Medulla oblongata (tissue), 1 donor: ENCODE results near the gene SCAMP5.
A peak's percentile ranks its signal among the peaks of the same experiment; 100 is the strongest.

Experiments
- DNase-seq: peaks from one replicate; pipeline ENCODE4 v3.0.0-alpha.2; 2015; ENCODE audit errors: extremely low spot score

Gene SCAMP5

DNA sequence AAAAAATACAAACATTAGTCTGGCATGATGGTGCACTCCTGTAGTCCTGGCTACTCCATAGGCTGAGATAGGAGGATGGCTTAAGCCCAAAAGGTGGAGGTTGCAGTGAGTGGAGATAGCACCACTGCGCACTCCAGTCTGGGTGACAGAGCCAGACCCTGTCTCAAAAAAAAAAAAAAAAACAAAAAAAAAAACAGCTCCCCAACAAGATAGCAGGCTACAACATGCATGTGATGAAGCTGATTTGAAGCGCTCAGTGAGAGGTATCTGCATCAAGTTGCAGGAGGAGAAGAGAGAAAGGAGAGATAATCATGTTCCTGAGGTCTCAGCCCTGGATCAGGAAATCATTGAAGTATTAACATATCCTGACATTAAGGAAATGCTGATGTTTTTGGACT, 27.4 kb downstream of the SCAMP5 start:
- no peak for DNase-seq

DNA sequence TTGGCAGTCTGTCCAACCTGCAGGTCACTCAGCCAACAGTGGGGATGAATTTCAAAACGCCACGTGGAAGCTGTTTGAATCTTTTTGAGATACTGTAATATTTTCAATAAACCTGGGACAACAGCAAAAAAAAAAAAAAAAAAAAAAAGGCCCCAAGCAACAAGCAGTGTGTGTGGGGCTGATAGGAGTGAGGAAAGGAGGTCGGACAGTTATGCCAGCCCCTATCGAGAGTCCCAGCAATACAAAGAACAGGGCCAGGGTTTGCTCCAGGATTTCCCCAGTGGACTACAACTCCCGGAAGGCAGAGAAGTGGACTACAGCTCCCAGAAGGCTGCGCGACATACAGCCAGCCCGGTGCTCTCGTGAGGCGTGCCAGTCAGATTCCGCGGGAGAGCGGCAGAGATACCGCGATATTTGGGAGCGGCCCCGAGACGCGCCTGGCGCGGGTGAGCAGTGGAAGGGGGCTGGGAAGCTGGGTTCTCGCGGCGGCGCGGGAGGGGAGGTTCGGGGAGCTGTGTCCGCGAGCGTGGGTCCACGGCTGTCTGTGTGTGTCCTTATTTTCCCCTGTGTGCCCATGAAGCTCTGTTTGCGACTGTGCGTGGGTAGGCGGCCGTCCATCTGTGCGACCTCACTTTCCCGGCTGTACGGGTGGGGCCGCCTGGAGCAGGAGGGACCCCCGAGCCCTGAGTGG, 28.0 kb downstream of the SCAMP5 start, which contains the start of gene PPCDC:
TSS of gene PPCDC (plus strand) at position 410 of the 691 bp plus-strand sequence. CDS start 4,729 bp downstream, outside the sequence.
- DNase-seq: peak; percentile 98

- peak; percentile 49 for DNase-seq
These were observed 28.7 kb downstream of the SCAMP5 start for GRCh38 chr15:75023872-75024636.

DNA sequence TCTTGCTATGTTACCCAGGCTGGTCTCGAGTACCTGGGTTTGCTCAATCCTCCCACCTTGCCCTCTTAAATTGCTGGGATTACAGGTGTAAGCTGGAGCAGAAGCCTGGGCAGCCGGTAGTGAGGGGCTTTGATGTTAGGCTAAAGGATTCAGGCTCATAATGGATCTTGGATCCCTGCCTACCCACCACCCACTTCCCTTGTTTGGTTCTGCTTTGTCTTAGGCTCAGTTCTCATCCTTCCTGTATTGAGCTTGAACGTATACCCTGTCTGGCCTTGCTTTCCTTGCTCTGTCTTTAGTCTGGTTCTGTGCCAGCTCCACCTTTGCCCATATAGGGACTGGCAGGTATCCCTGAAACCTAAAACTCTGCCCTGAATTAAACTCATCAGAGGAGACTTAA, 29.7 kb downstream of the SCAMP5 start:
- DNase-seq: peak; percentile 53

GRCh38 chr15:75025548-75026260, 30.3 kb downstream of the SCAMP5 start:
- no peak for DNase-seq

GRCh38 chr15:75027551-75027950, 32.2 kb downstream of the SCAMP5 start:
- no peak for DNase-seq

GRCh38 chr15:75028991-75029377, 33.6 kb downstream of the SCAMP5 start:
- no peak for DNase-seq

- DNase-seq: peak; percentile 96
These were observed 34.1 kb downstream of the SCAMP5 start for GRCh38 chr15:75029378-75030022.

DNA sequence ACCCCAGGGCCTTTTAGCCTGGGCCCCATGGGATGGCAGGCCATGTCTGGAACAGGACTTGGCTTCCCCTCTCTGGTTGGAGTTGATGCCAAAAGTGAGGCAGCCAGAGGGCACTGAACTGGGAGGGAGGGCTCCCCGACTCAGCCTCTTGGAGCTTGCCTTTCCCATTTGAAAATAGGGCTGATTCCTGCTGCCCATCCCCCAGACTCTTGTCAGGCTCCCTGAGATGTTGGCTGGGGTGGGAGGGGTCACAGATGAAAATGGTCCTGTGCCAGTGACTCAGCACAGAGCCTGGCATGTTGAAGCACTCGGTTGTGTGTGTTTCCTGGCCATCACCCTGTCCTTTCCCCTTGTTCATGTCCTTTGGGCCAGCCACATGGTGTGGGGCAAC, 34.7 kb downstream of the SCAMP5 start:
- no peak for DNase-seq

DNA sequence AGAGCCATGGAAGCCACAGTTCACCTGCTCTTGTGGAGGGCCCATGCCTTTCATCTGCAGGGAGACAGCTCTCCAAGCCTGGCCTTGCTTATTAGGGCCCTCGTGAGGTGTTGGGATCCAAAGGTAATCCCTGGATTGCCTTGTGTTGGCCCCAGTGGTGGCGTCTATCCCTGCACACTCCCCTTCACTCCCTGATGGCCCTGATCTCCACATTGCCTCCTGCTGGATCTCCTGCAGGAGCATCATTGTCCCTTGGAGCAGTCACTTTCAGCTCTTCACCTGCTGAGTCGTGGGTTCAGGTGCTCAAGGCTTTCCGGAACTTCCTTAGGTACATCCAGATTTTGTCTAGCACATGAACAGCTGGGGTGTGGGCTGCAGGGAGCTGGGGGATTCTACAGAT, 35.1 kb downstream of the SCAMP5 start:
- no peak for DNase-seq

- no peak for DNase-seq
These were observed 36.5 kb downstream of the SCAMP5 start for GRCh38 chr15:75031848-75032247.

DNA sequence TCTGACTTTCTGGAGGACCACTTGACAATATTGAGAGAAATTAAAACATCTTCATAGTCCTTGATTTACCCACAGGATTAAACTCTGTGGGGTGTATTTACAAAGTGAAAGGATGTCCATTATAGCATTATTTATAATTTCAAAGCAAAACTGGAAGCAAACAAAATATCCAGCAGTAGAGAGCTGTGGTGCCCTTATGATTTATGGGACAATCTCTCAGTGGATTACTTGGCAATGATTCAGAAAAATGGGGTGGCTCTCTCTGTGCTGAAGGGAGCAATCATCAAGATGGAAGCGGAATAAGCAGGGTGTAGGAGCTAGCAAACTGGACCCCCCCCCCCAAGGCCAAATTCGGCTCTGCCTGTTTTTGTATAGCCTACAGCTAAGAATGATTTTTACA, 37.0 kb downstream of the SCAMP5 start:
- DNase-seq: no peak

- no peak for DNase-seq
These were observed 38.4 kb downstream of the SCAMP5 start for GRCh38 chr15:75033809-75034208.

DNA sequence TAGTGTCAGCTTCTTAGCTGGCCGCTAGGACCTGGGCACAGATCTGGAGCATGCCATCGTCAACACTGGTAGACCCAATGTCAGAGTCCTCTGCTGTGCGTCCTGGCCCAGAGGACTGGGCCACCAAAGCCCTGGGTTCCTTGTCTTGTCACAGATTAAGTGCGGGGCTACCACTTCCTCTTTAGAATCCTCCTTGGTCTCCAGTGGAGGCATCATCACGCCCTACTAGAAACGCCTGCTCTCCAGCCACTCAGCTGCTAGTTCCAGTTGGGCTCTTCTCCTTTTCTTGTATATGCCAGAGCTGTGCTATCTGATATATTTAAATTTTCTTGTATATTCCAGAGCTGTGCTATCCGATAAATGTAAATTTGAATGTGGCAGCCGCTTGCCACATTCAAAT, 39.3 kb downstream of the SCAMP5 start:
- no peak for DNase-seq

- DNase-seq: no peak
These were observed 40.9 kb downstream of the SCAMP5 start for GRCh38 chr15:75036212-75036616.

DNA sequence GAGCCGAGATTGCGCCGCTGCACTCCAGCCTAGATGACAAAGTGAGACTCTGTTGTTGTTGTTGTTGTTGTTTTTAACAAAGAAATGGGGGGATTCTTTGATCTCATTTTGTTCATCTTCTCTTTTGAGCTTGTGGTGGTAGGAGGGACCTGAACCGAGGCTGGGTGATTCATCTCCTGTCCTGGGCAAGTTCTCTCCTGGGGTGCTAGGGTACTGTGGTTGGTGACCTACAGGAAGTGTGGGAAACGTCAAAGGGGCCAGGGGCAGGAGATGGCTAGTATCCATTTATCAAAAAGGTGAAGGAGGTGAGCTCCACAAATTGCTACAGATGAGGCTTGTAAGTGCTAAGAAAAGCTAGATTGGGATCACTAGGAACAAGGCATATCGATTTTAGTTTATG, 42.3 kb downstream of the SCAMP5 start:
- no peak for DNase-seq

GRCh38 chr15:75038231-75038630, 42.9 kb downstream of the SCAMP5 start:
- DNase-seq: no peak

DNA sequence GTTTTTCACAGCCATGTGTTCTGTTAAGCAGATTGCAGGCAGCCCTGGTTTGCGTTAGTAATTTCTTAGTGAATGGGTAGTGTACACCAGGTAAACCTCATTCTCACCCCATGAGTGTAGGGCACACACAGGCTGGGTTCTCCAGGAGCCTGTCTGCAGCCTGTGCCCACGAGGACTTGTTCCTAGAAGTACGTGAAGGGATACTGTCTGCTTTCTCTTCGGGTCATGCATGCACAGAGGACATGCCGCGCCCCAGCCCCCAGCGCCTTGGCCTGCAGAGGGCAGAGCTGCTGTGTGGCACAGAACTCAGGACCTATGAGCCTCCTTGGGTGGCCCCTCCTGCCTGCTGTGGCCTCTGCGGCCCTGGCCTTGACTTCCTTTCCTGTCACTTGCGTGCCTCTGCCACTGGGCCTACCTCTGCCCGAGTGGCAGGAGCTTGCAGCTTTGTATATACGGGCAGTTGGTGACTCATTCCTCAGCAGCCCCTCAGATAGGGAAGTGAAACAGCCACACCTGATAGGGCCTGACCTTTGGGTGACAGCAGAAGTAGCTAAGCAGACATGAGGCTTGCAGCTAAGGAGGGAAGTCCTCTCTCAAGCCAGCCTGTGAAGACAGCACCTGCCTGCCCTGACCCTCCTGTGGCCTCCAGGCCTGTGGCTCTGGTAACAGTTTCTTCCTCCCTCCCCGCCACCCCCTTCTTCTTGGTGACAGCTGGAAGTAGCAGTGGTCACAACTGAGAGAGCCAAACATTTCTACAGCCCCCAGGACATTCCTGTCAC, 47.6 kb downstream of the SCAMP5 start:
- peak; percentile 74 for DNase-seq

DNA sequence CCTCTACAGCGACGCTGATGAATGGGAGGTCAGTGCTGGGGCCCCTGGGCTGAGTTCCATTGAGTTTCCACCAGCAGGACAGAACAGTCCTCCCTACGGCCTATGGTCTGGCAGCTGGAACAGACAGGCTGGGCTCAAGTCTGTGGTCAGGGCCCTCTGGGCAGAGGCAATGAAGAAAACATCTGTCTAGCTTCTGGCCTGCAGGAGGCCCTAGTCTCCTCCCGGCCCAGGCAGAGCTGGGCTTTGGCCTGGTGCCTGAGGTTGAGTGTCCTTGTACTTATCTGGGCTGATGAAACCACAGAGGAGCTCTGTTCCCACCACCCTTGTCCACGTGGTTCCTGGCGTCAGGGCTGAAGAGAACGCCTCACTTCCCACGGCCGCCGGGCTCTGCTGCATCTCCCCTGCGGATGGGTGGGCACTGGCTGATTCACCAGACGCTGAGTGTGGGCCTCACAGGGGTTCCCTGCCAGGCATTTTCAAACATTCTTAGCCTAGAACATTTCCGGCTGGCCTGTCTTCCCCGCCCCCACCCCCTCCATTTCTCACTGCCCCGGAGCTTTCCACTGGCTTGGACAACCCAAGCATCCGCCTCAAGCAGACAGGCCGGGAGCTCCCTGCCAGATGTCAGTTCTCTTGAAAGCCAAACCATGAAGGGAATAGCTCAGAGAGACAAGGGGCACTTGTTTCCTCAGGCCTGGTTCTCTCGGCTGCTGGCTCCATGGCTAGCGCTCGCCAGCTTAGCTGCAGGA, 48.3 kb downstream of the SCAMP5 start:
- peak; percentile 98 for DNase-seq

GRCh38 chr15:75044258-75044878, 49.0 kb downstream of the SCAMP5 start:
- DNase-seq: no peak
